GOT3 (cell line): ENCODE measurements around the gene PCMTD2.

Experiments used
- DNase-seq: peaks from one replicate; lab custom pipeline; 2025; ENCODE audit warnings: mixed read lengths; lab: John Stamatoyannopoulos, UW

Gene PCMTD2

DNA sequence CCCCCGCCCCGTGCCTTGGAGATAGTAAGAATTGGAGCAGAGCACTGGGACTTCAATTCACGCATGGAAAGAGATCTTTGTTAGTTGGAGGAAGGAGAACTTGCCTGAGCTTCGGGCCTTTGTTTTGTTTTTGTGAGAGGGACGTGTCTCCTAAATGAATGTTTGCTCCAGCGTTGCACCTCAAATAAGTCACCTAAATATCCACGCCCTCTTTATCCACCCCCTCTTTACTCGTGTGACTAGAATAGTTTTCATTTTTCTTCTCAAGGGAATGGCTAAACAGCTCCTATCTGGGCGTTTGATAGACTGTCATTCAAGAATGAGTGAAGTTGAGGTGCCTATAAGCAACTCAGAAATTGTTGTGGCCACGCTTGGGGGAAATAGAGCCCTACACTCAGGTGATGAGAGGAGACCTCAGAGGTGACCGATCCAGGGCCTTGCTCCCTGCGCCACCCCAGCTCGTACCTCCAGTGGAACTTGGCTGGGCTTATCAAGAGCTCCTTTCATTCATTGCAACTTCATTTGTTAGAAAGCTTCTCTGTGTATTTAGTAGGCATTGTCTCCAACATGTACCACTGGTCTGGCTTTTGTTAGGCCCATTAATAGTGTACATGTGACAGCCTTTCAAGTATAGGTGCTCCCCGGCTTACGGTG lies 861 bp downstream of the PCMTD2 start:
- DNase-seq = no peak

DNA sequence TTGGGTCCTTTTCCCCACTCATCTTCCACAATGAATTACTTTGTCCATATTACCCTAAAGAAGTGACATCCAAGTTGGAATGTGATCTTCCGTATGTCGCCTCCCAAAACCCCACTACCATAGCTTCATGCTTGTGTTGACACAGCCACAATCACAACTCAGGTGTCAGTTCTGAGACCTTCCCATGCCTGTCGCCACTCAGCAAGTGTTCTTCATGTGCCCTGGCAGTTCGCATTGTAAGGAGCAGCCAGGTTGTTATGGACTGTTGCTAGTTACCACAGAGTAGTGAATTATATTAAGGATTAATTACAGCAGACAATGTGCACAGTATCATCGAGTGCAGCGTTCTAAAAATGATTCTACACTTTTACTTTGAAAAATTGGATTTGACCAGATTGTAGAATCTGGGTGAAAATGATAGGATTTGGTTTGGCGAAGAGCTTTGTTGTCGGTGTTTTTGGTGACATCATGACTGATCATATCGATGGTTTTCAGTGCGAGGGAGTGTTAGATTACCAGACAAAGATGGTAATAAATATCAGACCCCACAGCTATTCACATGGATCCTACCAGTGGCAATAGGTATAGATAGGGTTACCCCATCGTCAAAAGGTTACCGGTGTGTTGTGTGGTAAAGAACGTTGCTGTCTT lies 1.7 kb downstream of the PCMTD2 start:
- DNase-seq = no peak

- no peak for DNase-seq
Observed at GRCh38 chr20:64258071-64258823, 2.7 kb downstream of the PCMTD2 start.

DNA sequence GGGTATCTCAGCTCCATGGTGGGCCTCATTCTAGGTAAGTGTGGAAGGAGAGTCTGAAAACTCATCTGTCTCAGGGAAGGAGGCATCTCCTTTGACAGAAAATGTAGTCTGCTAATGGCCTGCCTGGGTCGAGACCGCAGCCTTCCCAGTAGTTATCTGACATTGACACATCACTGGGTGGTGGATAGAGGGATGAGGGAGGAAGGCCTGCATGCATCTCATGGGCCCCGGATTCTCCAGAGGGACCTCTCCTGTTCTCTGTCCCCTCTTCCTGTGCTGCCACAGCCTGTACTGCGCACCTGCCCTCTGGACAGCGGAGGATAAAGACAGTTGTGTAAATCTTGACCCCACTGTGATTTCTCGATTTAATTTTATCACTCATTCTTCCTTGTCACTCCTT lies 4.7 kb downstream of the PCMTD2 start:
- no peak for DNase-seq

DNA sequence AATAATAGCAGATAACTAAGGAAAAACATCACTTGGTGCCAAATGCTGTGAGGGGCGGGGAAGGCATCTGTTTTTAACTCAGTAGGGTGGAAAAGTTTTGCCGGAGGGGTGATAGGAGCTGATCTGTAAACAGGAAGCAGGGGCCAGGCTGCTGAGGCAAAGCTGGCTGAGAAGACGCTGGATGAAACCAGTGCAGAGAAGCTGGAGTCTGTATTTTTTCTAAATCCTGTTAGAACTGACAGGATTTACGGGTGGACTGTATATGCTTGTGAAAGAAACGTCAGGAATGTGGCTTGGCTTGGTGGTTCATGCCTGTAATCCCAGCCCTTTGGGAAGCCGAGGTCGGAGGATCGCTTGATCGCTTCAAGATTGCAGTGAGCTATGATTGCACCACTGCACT lies 5.6 kb downstream of the PCMTD2 start:
- DNase-seq = no peak

- DNase-seq = no peak
Observed at GRCh38 chr20:64264091-64264490, 8.5 kb downstream of the PCMTD2 start.

DNA sequence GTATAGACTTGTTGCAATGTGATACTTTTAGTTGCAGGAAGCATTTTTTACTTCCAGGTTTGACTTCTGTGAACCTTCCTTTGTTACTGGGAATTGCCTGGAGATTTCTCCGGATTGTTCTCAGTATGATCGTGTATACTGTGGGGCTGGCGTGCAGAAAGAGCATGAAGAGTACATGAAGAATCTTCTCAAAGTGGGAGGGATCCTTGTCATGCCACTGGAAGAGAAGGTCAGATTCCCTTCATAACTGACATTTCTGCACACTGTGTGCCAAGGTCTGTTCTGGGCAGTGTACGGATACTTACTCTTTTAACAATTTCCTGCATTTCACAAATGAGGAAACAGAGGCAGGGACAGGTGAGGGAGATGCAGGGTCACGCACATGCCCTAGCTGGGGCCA lies 9.7 kb downstream of the PCMTD2 start:
- no peak for DNase-seq

DNA sequence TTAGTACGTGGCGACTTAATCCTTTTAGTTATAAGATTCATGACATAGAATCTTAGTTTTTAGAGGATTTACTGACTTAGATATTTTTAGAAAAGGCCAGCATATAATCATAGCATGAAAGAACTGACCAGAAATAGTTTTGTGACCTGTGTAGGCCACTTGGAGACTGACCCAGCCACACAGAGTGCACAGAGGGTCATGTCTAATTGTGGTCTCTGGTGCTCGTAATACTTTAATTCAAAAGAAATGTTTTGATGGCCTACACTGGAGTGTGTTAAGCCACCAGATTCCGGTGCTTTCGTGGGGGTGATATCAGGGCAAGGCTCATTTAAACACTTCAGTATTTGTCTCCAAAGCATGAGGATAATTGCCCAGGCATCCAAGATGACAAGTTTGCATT lies 11.4 kb downstream of the PCMTD2 start:
- DNase-seq = no peak

GRCh38 chr20:64268174-64268573 lies 12.6 kb downstream of the PCMTD2 start:
- DNase-seq = no peak

DNA sequence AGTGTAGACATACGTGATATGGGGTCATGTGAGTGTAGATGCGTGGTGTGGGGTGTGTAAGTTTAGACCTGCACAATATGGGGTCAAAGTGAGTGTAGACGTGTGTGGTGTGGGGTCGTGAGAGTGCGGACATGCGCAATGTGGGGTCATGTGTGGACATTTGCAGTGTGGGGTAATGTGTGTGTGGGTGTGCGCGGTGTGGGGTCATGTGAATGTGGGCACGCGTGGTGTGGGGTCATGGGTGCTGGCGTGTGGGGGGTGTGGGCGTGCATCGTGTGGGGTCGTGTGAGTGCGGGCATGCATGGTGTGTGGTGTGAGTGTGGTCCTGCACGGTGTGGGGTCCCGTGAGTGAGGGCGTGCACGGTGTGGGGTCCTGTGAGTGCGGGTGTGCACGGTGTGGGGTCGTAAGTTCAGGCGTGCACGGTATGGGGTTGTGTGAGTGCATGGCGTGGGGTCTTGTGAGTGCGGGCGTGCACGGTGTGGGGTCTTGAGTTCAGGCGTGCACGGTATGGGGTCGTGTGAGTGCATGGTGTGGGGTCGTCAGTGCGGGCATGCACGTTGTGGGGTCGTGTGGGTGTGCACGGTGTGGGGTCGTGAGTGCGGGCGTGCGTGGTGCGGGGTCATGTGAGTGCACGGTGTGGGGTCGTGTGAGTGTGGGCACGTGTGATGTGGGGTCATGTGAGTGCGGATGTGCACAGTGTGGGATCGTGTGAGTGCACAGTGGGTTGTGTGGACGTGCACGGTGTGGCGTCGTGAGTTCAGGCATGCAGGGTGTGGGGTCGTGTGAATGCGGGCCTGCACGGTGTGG lies 14.3 kb downstream of the PCMTD2 start:
- no peak for DNase-seq

- DNase-seq = no peak
Observed at GRCh38 chr20:64271636-64272035, 16.1 kb downstream of the PCMTD2 start.

DNA sequence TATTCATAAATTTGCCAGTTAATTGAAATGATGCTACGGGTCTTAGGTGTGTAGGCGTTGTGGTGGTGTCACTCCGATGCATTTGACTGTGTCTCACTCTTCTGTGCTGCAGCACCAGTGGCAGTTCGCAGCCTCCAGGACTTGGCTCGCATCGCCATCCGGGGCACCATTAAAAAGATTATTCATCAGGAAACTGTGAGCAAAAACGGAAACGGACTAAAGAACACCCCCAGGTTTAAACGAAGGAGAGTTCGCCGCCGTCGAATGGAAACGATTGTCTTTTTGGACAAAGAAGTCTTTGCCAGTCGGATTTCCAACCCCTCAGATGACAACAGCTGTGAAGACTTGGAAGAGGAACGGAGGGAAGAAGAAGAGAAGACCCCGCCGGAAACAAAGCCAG lies 17.6 kb downstream of the PCMTD2 start:
- no peak for DNase-seq

- DNase-seq = no peak
Observed at GRCh38 chr20:64276817-64277216, 21.3 kb downstream of the PCMTD2 start.

GRCh38 chr20:64277571-64278316 lies 22.2 kb downstream of the PCMTD2 start:
- DNase-seq = no peak

DNA sequence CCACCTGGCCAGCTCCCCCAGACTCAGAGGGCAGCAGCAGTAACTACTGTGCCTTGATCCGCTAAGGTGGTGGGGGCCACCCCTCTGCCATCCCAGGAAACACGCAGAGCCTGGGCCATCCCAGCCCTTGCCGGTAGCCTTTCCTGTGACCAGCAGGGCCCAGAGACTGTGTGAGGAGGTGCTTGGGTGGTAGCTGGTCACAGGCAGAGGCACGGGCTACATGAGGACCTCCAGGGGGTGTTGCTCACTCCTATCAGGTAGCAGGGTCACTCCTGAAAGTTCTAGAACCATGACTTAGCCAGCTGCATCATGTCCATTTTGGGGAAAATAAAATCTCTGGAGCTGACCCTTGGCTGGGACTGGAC lies 22.8 kb downstream of the PCMTD2 start:
- no peak for DNase-seq

GRCh38 chr20:64279826-64280459 lies 24.4 kb downstream of the PCMTD2 start:
- no peak for DNase-seq

DNA sequence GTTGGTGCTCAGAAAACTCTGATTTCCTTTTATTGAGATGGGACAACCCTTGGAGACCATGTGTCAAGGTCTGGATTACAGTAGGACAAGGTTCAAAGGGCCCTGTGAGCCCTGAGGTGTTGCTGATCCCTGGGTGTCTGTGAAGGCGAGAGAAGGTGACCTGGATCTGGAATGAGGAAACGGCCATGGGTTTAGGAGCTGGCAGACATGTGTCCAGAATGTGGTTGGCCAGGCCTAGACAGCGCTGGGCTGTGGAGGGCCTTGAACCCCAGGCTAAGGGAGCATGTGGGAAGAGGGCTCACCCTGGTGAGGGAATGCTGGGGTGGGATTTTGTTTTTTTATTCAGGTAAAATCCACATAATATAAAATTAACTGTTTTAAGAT lies 24.9 kb downstream of the PCMTD2 start:
- DNase-seq = no peak

GRCh38 chr20:64283646-64284045 lies 28.1 kb downstream of the PCMTD2 start:
- DNase-seq = no peak

DNA sequence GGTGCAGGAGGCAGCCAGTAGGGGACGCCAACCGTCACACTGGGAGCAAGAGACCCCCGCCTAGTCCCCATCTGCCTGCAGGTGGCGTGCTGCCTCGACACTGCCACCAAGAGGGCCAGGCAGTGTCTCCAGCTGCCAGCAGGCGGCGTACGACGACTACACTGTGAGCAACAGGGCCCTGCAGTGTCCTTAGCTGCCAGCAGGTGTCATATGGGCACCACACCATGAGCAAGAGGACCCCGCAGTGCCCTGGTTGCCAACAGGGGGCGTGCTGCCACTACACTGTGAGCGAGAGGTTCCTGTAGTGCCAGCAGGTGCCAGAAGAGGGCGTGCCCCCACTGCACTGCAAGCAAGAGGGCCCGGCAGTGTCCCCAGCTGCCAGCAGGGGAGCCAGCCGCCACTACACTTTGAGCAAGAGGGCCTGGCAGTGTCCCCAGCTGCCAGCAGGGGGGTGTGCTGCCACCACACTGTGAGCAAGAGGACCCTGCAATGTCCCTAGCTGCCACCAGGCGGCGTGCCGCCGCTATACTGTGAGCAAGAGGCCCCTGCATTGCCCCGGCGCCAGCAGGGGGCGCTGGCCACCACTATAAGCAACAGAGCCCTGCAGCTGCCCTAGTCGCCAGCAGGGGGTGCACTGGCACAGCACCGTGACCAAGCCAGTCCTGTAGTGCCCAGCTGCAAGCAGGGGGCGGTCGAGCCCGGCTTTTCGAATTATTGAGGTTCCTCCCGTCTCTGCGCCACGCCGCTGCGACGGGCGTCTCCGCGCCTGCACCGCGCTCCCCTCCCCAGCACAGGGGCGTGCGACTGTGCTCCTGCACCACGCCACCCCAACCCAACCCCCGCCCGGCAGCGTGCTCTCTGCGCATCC lies 30.3 kb downstream of the PCMTD2 start:
- DNase-seq = peak; percentile 65
